ENCODE data around the gene TXNDC5.

DNA sequence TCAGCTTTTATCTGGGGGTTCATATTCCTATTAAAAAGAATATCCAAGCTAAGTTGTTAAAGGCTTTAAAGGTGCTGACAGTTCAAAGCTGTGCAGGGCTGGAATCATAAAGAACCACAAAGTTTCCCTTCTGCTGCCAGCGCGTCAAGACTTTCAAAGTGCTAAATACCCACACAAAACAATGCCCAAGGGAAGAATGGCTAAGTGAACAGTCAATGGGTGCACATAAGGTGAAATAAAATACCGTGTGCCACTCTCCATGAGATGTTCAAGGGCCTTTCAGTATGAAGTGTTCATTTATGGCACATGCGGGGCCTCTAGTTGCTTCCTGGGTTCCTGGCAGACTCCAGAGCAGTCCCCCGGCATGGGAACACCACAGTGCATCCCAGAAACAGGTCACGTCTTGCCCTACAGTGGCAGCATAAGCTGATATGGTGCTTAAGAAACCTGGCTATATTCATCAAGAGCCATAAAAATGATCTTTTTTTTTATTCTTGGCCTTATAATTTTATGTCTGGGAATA, 14.1 kb downstream of the TXNDC5 start:
- TF ChIP-seq, protein P1, sequence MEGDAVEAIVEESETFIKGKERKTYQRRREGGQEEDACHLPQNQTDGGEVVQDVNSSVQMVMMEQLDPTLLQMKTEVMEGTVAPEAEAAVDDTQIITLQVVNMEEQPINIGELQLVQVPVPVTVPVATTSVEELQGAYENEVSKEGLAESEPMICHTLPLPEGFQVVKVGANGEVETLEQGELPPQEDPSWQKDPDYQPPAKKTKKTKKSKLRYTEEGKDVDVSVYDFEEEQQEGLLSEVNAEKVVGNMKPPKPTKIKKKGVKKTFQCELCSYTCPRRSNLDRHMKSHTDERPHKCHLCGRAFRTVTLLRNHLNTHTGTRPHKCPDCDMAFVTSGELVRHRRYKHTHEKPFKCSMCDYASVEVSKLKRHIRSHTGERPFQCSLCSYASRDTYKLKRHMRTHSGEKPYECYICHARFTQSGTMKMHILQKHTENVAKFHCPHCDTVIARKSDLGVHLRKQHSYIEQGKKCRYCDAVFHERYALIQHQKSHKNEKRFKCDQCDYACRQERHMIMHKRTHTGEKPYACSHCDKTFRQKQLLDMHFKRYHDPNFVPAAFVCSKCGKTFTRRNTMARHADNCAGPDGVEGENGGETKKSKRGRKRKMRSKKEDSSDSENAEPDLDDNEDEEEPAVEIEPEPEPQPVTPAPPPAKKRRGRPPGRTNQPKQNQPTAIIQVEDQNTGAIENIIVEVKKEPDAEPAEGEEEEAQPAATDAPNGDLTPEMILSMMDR (IDR thresholded peaks at IDR 0.05) = no peak
- no peak for TF ChIP-seq POLR2A (IDR thresholded peaks at IDR 0.05)
